Measurements from ENCODE around the gene GJD3.
"Not testable (repeated sequence)": the region's sequence is repeated elsewhere in the genome, so short reads cannot be mapped to it uniquely, and the experiment has no call there.

GJD3 gene

GRCh38 chr17:40373999-40374398 is 9.5 kb upstream of the GJD3 start:
- no peak overlapping the region for H3K27ac ChIP-seq
- no peak for TF ChIP-seq CTCF (conservative IDR thresholded peaks at IDR 0.05)

GRCh38 chr17:40373324-40373723 is 8.8 kb upstream of the GJD3 start:
- H3K27ac ChIP-seq: no peak overlapping the region
- no peak for TF ChIP-seq CTCF (conservative IDR thresholded peaks at IDR 0.05)

GRCh38 chr17:40372644-40373043 is 8.1 kb upstream of the GJD3 start:
- H3K27ac ChIP-seq: not testable (repeated sequence)

- no peak overlapping the region for H3K27ac ChIP-seq
- TF ChIP-seq CTCF (conservative IDR thresholded peaks at IDR 0.05): no peak
These were observed 7.5 kb upstream of the GJD3 start for GRCh38 chr17:40372031-40372430.

GRCh38 chr17:40371261-40371929 is 6.9 kb upstream of the GJD3 start:
- no peak for TF ChIP-seq CTCF (conservative IDR thresholded peaks at IDR 0.05)

GRCh38 chr17:40369923-40370322 is 5.4 kb upstream of the GJD3 start:
- H3K27ac ChIP-seq: no peak overlapping the region
- TF ChIP-seq CTCF (conservative IDR thresholded peaks at IDR 0.05): no peak

More at GRCh38 chr17:40371261-40371929, 6.9 kb upstream of the GJD3 start:
- H3K27ac ChIP-seq: no peak overlapping the region

- H3K27ac ChIP-seq: not testable (repeated sequence)
These were observed 3.2 kb upstream of the GJD3 start for GRCh38 chr17:40367728-40368127.

GRCh38 chr17:40366861-40367518 is 2.5 kb upstream of the GJD3 start:
- TF ChIP-seq CTCF (conservative IDR thresholded peaks at IDR 0.05): no peak
- H3K27ac ChIP-seq: no peak overlapping the region

Measured in VCaP (cell line).